Measurements from ENCODE around the gene CNTN4. TPM values are rescaled to one million over a fixed set of nuclear protein-coding genes. Genes with fewer than 3 reads are reported as not detected.

The CNTN4 gene
- total RNA-seq, 4 donors from 2014 or later, result 47.7 to 106 (median 83.3) TPM

- Histone ChIP-seq H3K9me3 (no peaks in the 10 kb centered on the region), H3K4me3 (no peak overlapping the region), H3K4me1 (peaks cover 0 to 20% (median 4%) of the 10 kb centered on the region in 4 donors), H3K27me3 (no peaks in the 10 kb centered on the region), H3K27ac (no peak overlapping the region), H3K36me3 (no peaks in the 10 kb centered on the region)
- no peak for DNase-seq (ENCODE audit: low spot score in 2 of 2)
- TF ChIP-seq CTCF (IDR thresholded peaks at IDR 0.05), result no peak
These were observed 750.4 kb downstream of the CNTN4 start for GRCh38 chr3:2849092-2849491.

GRCh38 chr3:2850701-2851100 is 752.0 kb downstream of the CNTN4 start:
- no peak for DNase-seq (ENCODE audit: low spot score in 2 of 2)
- Histone ChIP-seq H3K9me3 (no peaks in the 10 kb centered on the region), H3K4me1 (peaks cover 0 to 20% (median 4%) of the 10 kb centered on the region in 4 donors), H3K4me3 (no peak overlapping the region), H3K27me3 (no peaks in the 10 kb centered on the region), H3K36me3 (no peaks in the 10 kb centered on the region), H3K27ac (peak overlapping the region in 1 of 4 donors; percentile 73)
- 77 to 81% methylated on average over 2 of the region's 2 CpGs for WGBS, 2 donors
- no peak for TF ChIP-seq POLR2A (IDR thresholded peaks at IDR 0.05)
- TF ChIP-seq CTCF (IDR thresholded peaks at IDR 0.05), result no peak
- TF ChIP-seq EP300 (IDR thresholded peaks at IDR 0.05), result no peak

GRCh38 chr3:2851361-2851760 is 752.7 kb downstream of the CNTN4 start:
- TF ChIP-seq POLR2A (IDR thresholded peaks at IDR 0.05), result no peak
- TF ChIP-seq CTCF (IDR thresholded peaks at IDR 0.05), result no peak
- no peak for TF ChIP-seq EP300 (IDR thresholded peaks at IDR 0.05)
- DNase-seq (ENCODE audit: low spot score in 2 of 2), result no peak
- peak overlapping the region in 2 of 4 donors; percentile 62 to 73 for H3K27ac ChIP-seq
- H3K4me3 ChIP-seq, result no peak overlapping the region
- WGBS, 2 donors, result 46 to 74% methylated on average over 3 of the region's 3 CpGs
- no peaks in the 10 kb centered on the region for H3K9me3 ChIP-seq
- no peaks in the 10 kb centered on the region for H3K36me3 ChIP-seq
- no peaks in the 10 kb centered on the region for H3K27me3 ChIP-seq
- peaks cover 0 to 20% (median 4%) of the 10 kb centered on the region in 4 donors for H3K4me1 ChIP-seq

GRCh38 chr3:2851835-2852234 is 753.2 kb downstream of the CNTN4 start:
- Histone ChIP-seq H3K36me3 (no peaks in the 10 kb centered on the region), H3K27ac (peak overlapping the region in 2 of 4 donors; percentile 62 to 73), H3K9me3 (no peaks in the 10 kb centered on the region), H3K27me3 (no peaks in the 10 kb centered on the region), H3K4me3 (no peak overlapping the region), H3K4me1 (peaks cover 0 to 19% (median 4%) of the 10 kb centered on the region in 4 donors)
- peak; percentile 47 to 74 for DNase-seq (ENCODE audit: low spot score in 2 of 2)
- TF ChIP-seq CTCF (IDR thresholded peaks at IDR 0.05), result no peak
- no peak for TF ChIP-seq EP300 (IDR thresholded peaks at IDR 0.05)
- TF ChIP-seq POLR2A (IDR thresholded peaks at IDR 0.05), result no peak
- WGBS, 2 donors, result 9 to 10% methylated on average over 1 of the region's 1 CpG

- Histone ChIP-seq H3K27me3 (no peaks in the 10 kb centered on the region), H3K27ac (no peak overlapping the region), H3K4me1 (peaks cover 0 to 13% (median 4%) of the 10 kb centered on the region in 4 donors), H3K36me3 (no peaks in the 10 kb centered on the region), H3K9me3 (no peaks in the 10 kb centered on the region), H3K4me3 (no peak overlapping the region)
- no peak for TF ChIP-seq EP300 (IDR thresholded peaks at IDR 0.05)
- no peak for TF ChIP-seq CTCF (IDR thresholded peaks at IDR 0.05)
- no peak for TF ChIP-seq POLR2A (IDR thresholded peaks at IDR 0.05)
- 79 to 98% methylated on average over 5 of the region's 5 CpGs for WGBS, 2 donors
- no peak for DNase-seq (ENCODE audit: low spot score in 2 of 2)
These were observed 755.0 kb downstream of the CNTN4 start for GRCh38 chr3:2853651-2854050.

Measured in tibial nerve (tissue), 4 donors.